Thoracic aorta (tissue), 2 donors: ENCODE measurements around the gene MAML3. TPM values are rescaled to one million over a fixed set of nuclear protein-coding genes. Genes with fewer than 3 reads are reported as not detected.

Source experiments
- ATAC-seq: fragments of 150-250 bp; one replicate; pipeline ENCODE4 v1.8.0; 2017; ENCODE audit warnings: low read depth; ENCODE audit not compliant: insufficient number of reproducible peaks, low FRiP score
- DNase-seq: peaks from one replicate; pipeline ENCODE4 v3.0.0-alpha.2; 2020; ENCODE audit warnings: low spot score
- H3K27ac ChIP-seq, 2 donors: fragments of 200-600 bp; sonication (generic); 1 replicate in 1 of 2; 2 replicates in 1 of 2; pipeline ENCODE4 v1.5.1; 2016; ENCODE audit warnings: mild to moderate bottlenecking in 2 of 2, moderate library complexity in 2 of 2
- H3K27me3 ChIP-seq: fragments of 200-600 bp; sonication (generic); replicated peaks from 2 replicates; pipeline ENCODE4 v1.6.0; 2016; ENCODE audit warnings: mild to moderate bottlenecking; ENCODE audit not compliant: insufficient read depth
- H3K36me3 ChIP-seq: fragments of 200-600 bp; sonication (generic); one replicate; pipeline ENCODE4 v1.5.1; 2016
- H3K4me1 ChIP-seq, 2 donors: fragments of 200-600 bp; sonication (generic); 1 replicate in 1 of 2; 2 replicates in 1 of 2; pipeline versions ENCODE4 v1.5.1 to v1.6.0; 2016; ENCODE audit warnings: low read depth in 2 of 2, mild to moderate bottlenecking in 1 of 2; ENCODE audit not compliant: control insufficient read depth in 1 of 2
- H3K4me3 ChIP-seq: fragments of 200-600 bp; sonication (generic); 2 replicates; pipeline ENCODE4 v1.5.1; 2016; ENCODE audit warnings: mild to moderate bottlenecking
- H3K9me3 ChIP-seq: fragments of 200-600 bp; sonication (generic); 2 replicates; pipeline ENCODE4 v1.5.1; 2016
- total RNA-seq, 2 donors: library from RNA; depleted of rRNA; stranded (reverse); fragments of >200 nt; gene quantifications; one replicate each; pipeline versions ENCODE4 v1.1.0 to v1.2.3, GENCODE V29; 2016
- TF ChIP-seq, protein P1 (sequence below): fragments of 200-600 bp; sonication (generic); IDR thresholded peaks from one replicate; pipeline ENCODE4 v1.5.1; 2019; ENCODE audit warnings: antibody characterized with exemption

MAML3 gene
- total RNA-seq, 2 donors from 2014 or later: 7.3 to 14.1 TPM

- Histone ChIP-seq H3K27me3 (no peaks in the 10 kb centered on the region), H3K4me3 (no peak overlapping the region), H3K9me3 (no peaks in the 10 kb centered on the region), H3K27ac (no peak overlapping the region), H3K4me1 (peaks cover 0 to 11% of the 10 kb centered on the region in 2 donors), H3K36me3 (no peaks in the 10 kb centered on the region)
- ATAC-seq: no peak
- TF ChIP-seq, protein P1, sequence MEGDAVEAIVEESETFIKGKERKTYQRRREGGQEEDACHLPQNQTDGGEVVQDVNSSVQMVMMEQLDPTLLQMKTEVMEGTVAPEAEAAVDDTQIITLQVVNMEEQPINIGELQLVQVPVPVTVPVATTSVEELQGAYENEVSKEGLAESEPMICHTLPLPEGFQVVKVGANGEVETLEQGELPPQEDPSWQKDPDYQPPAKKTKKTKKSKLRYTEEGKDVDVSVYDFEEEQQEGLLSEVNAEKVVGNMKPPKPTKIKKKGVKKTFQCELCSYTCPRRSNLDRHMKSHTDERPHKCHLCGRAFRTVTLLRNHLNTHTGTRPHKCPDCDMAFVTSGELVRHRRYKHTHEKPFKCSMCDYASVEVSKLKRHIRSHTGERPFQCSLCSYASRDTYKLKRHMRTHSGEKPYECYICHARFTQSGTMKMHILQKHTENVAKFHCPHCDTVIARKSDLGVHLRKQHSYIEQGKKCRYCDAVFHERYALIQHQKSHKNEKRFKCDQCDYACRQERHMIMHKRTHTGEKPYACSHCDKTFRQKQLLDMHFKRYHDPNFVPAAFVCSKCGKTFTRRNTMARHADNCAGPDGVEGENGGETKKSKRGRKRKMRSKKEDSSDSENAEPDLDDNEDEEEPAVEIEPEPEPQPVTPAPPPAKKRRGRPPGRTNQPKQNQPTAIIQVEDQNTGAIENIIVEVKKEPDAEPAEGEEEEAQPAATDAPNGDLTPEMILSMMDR: no peak
- DNase-seq: no peak
Observed at GRCh38 chr4:140123666-140124377, 30.2 kb downstream of the MAML3 start.

DNA sequence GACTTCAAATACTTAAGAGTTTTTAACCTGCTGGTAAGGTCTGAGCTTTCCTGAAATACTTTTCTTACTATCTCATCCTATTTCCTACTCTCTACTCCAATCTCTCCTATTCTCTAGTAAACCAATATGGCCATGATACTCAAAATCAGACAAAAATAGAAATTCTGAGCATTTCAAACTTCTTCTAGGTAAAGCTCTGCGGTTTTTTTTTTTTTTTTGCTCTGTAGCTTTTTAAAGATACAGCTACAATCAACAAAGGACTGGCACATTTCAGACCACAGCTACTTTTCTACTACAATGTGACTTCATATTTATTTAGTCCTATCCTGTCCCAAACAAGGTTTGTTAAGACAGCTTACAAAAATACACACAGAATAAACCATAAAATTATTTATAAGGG lies 31.1 kb downstream of the MAML3 start:
- peaks cover 0 to 9% of the 10 kb centered on the region in 2 donors for H3K4me1 ChIP-seq
- no peaks in the 10 kb centered on the region for H3K9me3 ChIP-seq
- DNase-seq (no peak), ATAC-seq (no peak)
- TF ChIP-seq, protein P1: no peak
- no peak overlapping the region for H3K4me3 ChIP-seq
- no peaks in the 10 kb centered on the region for H3K27me3 ChIP-seq
- H3K27ac ChIP-seq: no peak overlapping the region
- H3K36me3 ChIP-seq: no peaks in the 10 kb centered on the region

DNA sequence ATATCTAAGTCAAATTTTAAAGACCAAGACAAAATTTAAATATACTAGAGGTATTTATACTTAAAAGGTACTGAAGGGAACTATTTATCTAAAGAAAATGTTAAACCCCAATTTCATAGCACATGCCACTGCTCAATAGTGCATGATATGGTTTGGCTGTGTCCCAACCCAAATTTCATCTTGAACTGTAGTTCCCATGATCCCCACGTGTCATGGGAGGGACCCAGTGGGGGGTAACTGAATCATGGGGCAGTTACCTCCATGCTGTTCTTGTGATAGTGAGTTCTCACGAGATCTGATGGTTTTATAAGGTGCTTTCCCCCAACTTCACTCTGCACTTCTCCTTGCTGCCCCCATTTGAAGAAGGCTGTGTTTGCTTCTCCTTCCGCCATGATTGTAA lies 32.3 kb downstream of the MAML3 start:
- TF ChIP-seq, protein P1: no peak
- Histone ChIP-seq H3K36me3 (no peaks in the 10 kb centered on the region), H3K27ac (no peak overlapping the region), H3K4me3 (no peak overlapping the region), H3K4me1 (no peaks in the 10 kb centered on the region), H3K27me3 (no peaks in the 10 kb centered on the region), H3K9me3 (no peaks in the 10 kb centered on the region)
- ATAC-seq (no peak), DNase-seq (no peak)

DNA sequence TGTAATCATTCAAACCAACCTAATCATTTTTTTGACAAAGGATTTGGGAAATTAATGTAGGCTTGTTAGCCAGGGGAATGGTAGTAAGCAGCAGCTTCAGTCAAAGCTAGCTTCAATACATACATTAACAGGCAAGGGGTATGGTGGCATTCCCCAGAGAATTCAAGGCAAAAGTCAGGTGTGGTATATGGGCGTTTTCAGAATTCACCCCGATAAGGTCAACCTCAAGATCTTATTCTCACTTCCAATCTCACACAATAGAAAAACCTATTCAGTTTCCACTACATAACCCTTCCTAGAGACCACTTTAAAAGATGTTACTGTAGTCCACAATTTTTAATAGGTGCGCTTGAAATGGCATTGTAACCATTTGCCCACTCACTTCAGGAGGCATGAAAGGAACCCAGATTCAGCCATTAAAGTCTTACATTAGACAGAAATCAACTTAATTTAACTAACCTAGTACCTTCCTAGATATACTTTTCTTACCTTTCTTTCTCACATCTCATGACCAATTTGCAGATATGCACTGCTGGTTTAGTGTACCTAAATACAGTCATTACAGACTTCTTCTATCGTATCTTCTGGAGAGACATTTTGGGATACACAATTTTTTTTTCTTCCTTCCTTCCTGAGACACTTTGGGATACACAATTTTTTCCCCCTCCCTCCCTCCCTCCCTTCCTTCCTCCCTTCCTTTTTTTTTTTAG lies 34.9 kb downstream of the MAML3 start:
- H3K27me3 ChIP-seq: no peaks in the 10 kb centered on the region
- no peaks in the 10 kb centered on the region for H3K9me3 ChIP-seq
- no peaks in the 10 kb centered on the region for H3K4me1 ChIP-seq
- no peak overlapping the region for H3K27ac ChIP-seq
- no peak for ATAC-seq
- no peak for DNase-seq
- TF ChIP-seq, protein P1: no peak
- H3K36me3 ChIP-seq: no peaks in the 10 kb centered on the region
- H3K4me3 ChIP-seq: no peak overlapping the region

DNA sequence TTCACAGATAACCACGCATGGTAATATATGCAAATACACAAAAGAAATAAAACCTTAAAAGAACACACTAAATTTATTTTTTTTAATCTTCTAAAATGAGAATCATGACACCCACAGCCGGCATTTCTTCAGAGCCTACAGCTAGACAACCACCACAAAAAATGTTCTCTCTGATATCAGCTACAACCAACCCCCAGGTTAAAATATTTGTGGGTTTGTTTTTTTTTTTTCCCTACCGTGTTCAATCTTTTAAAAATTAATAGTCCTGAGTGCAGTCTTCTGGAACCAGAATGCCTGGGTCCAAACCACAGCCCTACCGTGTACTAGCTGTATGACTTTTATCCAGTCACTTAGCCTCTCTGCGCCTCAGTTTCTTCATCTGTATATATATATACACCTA lies 36.0 kb downstream of the MAML3 start:
- TF ChIP-seq, protein P1: no peak
- Histone ChIP-seq H3K36me3 (no peaks in the 10 kb centered on the region), H3K27me3 (no peaks in the 10 kb centered on the region), H3K4me1 (no peaks in the 10 kb centered on the region), H3K9me3 (no peaks in the 10 kb centered on the region), H3K27ac (no peak overlapping the region), H3K4me3 (no peak overlapping the region)
- no peak for ATAC-seq
- DNase-seq: no peak
